Measurements from ENCODE around the gene MIA3. TPM values are rescaled to one million over a fixed set of nuclear protein-coding genes. Genes with fewer than 3 reads are reported as not detected.

MIA3 gene
- total and polyA plus RNA-seq, 2 experiments from 2014 or later: 32.7 to 40.0 TPM

- no peak for TF ChIP-seq REST (IDR thresholded peaks at IDR 0.05; ENCODE audit: unreplicated experiment)
- TF ChIP-seq STAT1 (IDR thresholded peaks at IDR 0.05; ENCODE audit: unreplicated experiment): no peak
Measured at GRCh38 chr1:222656391-222657155, 38.7 kb downstream of the MIA3 start (continued).

DNA sequence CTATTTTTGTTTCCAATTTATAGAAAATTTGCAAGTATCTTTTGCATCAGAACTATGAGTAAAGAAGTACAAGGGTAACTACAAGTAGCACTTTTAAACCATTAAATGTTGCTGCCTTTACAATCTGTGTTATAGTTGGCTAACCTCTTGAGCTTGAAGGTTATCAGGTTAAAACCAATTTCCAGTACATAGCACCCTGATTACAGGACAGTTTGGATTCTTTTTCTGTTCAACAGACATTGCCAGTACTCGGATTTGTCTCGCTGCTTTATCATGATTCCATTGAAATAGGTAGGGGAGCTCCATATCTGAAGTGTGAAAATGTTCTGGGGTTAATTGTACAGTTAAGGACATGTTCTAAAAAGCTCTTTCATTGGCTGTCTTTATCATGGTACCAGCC lies 40.0 kb downstream of the MIA3 start:
- no peak for ATAC-seq
- no peak overlapping the region for H3K27ac ChIP-seq (ENCODE audit: low read depth)

More for the DNA sequence above, 40.0 kb downstream of the MIA3 start:
- Mint-ChIP-seq H3K4me1 (no peaks in the 10 kb centered on the region), H3K36me3 (ENCODE audit: low read depth) (peaks cover 80% of the 10 kb centered on the region), H3K27me3 (ENCODE audit: insufficient read depth, low read depth, poor library complexity) (peaks cover 2% of the 10 kb centered on the region), H3K27ac (no peak overlapping the region), H3K4me3 (no peak overlapping the region), H3K9me3 (no peaks in the 10 kb centered on the region)
- Histone ChIP-seq H3K4me1 (ENCODE audit: insufficient read depth) (no peaks in the 10 kb centered on the region), H3F3A (replicated peaks; ENCODE audit: low read depth) (no peaks in the 10 kb centered on the region), H4K20me1 (replicated peaks; ENCODE audit: insufficient read depth) (peaks cover 4% of the 10 kb centered on the region), H3K36me3 (ENCODE audit: insufficient read depth) (peaks cover 78% of the 10 kb centered on the region), H3K4me3 (no peak overlapping the region), H3K9me2 (ENCODE audit: insufficient read depth) (no peaks in the 10 kb centered on the region), H2AFZ (no peak overlapping the region), H3K4me2 (no peak overlapping the region), H3K27me3 (ENCODE audit: insufficient read depth) (no peaks in the 10 kb centered on the region), H3K79me2 (replicated peaks; ENCODE audit: insufficient read depth) (no peaks in the 10 kb centered on the region)
- no peak for TF ChIP-seq JUNB (IDR thresholded peaks at IDR 0.05; ENCODE audit: unreplicated experiment)
- no peak for TF ChIP-seq STAT1 (IDR thresholded peaks at IDR 0.05; ENCODE audit: unreplicated experiment)
- TF ChIP-seq NANOG (IDR thresholded peaks at IDR 0.05; ENCODE audit: borderline replicate concordance): no peak
- TF ChIP-seq REST (IDR thresholded peaks at IDR 0.05; ENCODE audit: unreplicated experiment): no peak
- no peak for TF ChIP-seq ZNF331 (CRISPR knock-in tag; IDR thresholded peaks at IDR 0.05; ENCODE audit: low read depth)
- no peak for TF ChIP-seq EZH2 (IDR thresholded peaks at IDR 0.05; ENCODE audit: low read depth, unreplicated experiment)
- no peak for TF ChIP-seq EZH2phosphoT487 (IDR thresholded peaks at IDR 0.05; ENCODE audit: unreplicated experiment)
- TF ChIP-seq, protein P1, sequence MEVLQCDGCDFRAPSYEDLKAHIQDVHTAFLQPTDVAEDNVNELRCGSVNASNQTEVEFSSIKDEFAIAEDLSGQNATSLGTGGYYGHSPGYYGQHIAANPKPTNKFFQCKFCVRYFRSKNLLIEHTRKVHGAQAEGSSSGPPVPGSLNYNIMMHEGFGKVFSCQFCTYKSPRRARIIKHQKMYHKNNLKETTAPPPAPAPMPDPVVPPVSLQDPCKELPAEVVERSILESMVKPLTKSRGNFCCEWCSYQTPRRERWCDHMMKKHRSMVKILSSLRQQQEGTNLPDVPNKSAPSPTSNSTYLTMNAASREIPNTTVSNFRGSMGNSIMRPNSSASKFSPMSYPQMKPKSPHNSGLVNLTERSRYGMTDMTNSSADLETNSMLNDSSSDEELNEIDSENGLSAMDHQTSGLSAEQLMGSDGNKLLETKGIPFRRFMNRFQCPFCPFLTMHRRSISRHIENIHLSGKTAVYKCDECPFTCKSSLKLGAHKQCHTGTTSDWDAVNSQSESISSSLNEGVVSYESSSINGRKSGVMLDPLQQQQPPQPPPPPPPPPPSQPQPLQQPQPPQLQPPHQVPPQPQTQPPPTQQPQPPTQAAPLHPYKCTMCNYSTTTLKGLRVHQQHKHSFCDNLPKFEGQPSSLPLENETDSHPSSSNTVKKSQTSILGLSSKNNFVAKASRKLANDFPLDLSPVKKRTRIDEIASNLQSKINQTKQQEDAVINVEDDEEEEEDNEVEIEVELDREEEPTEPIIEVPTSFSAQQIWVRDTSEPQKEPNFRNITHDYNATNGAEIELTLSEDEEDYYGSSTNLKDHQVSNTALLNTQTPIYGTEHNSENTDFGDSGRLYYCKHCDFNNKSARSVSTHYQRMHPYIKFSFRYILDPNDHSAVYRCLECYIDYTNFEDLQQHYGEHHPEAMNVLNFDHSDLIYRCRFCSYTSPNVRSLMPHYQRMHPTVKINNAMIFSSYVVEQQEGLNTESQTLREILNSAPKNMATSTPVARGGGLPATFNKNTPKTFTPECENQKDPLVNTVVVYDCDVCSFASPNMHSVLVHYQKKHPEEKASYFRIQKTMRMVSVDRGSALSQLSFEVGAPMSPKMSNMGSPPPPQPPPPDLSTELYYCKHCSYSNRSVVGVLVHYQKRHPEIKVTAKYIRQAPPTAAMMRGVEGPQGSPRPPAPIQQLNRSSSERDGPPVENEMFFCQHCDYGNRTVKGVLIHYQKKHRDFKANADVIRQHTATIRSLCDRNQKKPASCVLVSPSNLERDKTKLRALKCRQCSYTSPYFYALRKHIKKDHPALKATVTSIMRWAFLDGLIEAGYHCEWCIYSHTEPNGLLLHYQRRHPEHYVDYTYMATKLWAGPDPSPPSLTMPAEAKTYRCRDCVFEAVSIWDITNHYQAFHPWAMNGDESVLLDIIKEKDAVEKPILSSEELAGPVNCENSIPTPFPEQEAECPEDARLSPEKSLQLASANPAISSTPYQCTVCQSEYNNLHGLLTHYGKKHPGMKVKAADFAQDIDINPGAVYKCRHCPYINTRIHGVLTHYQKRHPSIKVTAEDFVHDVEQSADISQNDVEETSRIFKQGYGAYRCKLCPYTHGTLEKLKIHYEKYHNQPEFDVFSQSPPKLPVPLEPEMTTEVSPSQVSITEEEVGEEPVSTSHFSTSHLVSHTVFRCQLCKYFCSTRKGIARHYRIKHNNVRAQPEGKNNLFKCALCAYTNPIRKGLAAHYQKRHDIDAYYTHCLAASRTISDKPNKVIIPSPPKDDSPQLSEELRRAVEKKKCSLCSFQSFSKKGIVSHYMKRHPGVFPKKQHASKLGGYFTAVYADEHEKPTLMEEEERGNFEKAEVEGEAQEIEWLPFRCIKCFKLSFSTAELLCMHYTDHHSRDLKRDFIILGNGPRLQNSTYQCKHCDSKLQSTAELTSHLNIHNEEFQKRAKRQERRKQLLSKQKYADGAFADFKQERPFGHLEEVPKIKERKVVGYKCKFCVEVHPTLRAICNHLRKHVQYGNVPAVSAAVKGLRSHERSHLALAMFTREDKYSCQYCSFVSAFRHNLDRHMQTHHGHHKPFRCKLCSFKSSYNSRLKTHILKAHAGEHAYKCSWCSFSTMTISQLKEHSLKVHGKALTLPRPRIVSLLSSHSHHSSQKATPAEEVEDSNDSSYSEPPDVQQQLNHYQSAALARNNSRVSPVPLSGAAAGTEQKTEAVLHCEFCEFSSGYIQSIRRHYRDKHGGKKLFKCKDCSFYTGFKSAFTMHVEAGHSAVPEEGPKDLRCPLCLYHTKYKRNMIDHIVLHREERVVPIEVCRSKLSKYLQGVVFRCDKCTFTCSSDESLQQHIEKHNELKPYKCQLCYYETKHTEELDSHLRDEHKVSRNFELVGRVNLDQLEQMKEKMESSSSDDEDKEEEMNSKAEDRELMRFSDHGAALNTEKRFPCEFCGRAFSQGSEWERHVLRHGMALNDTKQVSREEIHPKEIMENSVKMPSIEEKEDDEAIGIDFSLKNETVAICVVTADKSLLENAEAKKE (CRISPR knock-in tag; IDR thresholded peaks at IDR 0.05): no peak
- no peak for TF ChIP-seq POLR2AphosphoS5 (IDR thresholded peaks at IDR 0.05; ENCODE audit: low read depth)
- no peak for TF ChIP-seq CREB1 (CRISPR knock-in tag; IDR thresholded peaks at IDR 0.05; ENCODE audit: low read depth)
- TF ChIP-seq ZNF114 (CRISPR knock-in tag; IDR thresholded peaks at IDR 0.05): no peak
- DNase-seq (ENCODE audit: low spot score): no peak
